ENCODE results near the gene LAMTOR2. TPM values are rescaled to one million over a fixed set of nuclear protein-coding genes. Genes with fewer than 3 reads are reported as not detected.

LAMTOR2 gene
- total RNA-seq, 1 donor, result 36.6 TPM

DNA sequence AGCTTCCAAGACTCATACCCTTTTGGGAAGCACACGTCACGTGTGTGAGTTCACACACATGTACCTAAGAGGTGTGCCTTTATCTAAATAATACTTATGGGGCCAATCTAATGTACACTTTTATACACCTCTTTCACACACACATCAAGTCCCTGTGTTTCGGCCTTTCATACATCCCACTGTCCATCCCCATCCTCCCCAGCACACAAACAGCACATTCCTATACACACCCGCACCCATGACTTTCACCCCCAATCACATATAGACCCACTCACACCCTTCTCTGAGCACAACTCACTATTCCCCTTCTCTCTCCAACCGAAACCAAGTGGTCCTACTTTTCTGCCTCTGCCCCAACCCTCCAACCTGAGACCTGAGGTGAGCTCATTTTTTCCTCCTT is 24.1 kb downstream of the LAMTOR2 start:
- Histone ChIP-seq H4K20me1 (ENCODE audit: insufficient read depth, low read length) (no peaks in the 10 kb centered on the region), H3K27me3 (ENCODE audit: insufficient read depth, low read length) (peaks cover 4% of the 10 kb centered on the region), H3K4me2 (ENCODE audit: insufficient read depth, low read length) (no peak overlapping the region), H3K4me1 (ENCODE audit: insufficient read depth, low read length) (peaks cover 10% of the 10 kb centered on the region), H3K9me3 (ENCODE audit: low read depth, low read length) (no peaks in the 10 kb centered on the region), H3K36me3 (ENCODE audit: insufficient read depth, low read length) (no peaks in the 10 kb centered on the region), H3K4me3 (ENCODE audit: insufficient read depth, low read length) (no peak overlapping the region), H2AFZ (ENCODE audit: low read length) (no peak overlapping the region), H3K79me2 (ENCODE audit: insufficient read depth, low read length) (no peaks in the 10 kb centered on the region), H3K27ac (ENCODE audit: low read depth, low read length) (no peak overlapping the region)
- peak; percentile 62 for DNase-seq (ENCODE audit: insufficient read length, low spot score, missing footprints)
- TF ChIP-seq, protein P1, sequence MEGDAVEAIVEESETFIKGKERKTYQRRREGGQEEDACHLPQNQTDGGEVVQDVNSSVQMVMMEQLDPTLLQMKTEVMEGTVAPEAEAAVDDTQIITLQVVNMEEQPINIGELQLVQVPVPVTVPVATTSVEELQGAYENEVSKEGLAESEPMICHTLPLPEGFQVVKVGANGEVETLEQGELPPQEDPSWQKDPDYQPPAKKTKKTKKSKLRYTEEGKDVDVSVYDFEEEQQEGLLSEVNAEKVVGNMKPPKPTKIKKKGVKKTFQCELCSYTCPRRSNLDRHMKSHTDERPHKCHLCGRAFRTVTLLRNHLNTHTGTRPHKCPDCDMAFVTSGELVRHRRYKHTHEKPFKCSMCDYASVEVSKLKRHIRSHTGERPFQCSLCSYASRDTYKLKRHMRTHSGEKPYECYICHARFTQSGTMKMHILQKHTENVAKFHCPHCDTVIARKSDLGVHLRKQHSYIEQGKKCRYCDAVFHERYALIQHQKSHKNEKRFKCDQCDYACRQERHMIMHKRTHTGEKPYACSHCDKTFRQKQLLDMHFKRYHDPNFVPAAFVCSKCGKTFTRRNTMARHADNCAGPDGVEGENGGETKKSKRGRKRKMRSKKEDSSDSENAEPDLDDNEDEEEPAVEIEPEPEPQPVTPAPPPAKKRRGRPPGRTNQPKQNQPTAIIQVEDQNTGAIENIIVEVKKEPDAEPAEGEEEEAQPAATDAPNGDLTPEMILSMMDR (IDR thresholded peaks at IDR 0.05; ENCODE audit: extremely low read depth, low read depth, low read length), result no peak

DNA sequence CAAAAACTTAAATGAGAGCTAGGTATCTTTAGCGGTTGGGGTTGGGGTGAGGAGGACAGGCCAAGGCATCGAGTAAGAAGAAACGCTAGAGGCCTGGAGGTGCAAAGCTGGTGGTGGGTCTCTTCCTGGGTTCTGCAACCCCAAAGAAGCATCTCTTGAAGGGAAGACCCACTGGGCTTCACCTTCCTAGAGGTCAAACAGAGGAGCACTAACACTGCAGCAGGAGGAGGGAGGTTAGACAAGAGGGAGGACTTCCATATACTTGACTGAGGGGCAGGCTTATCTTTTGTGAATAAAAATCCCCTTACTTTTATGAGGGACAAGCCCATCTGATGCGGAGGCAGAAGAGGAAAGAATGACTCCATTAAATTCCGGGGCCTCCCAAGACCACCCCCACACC is 25.2 kb downstream of the LAMTOR2 start:
- Histone ChIP-seq H3K27ac (ENCODE audit: low read depth, low read length) (no peak overlapping the region), H2AFZ (ENCODE audit: low read length) (no peak overlapping the region), H3K9me3 (ENCODE audit: low read depth, low read length) (no peaks in the 10 kb centered on the region), H3K27me3 (ENCODE audit: insufficient read depth, low read length) (peaks cover 4% of the 10 kb centered on the region), H3K79me2 (ENCODE audit: insufficient read depth, low read length) (no peaks in the 10 kb centered on the region), H3K4me1 (ENCODE audit: insufficient read depth, low read length) (peaks cover 14% of the 10 kb centered on the region), H3K36me3 (ENCODE audit: insufficient read depth, low read length) (no peaks in the 10 kb centered on the region), H3K4me2 (ENCODE audit: insufficient read depth, low read length) (no peak overlapping the region), H4K20me1 (ENCODE audit: insufficient read depth, low read length) (no peaks in the 10 kb centered on the region), H3K4me3 (ENCODE audit: insufficient read depth, low read length) (no peak overlapping the region)
- TF ChIP-seq, protein P1 (IDR thresholded peaks at IDR 0.05; ENCODE audit: extremely low read depth, low read depth, low read length), result no peak
- DNase-seq (ENCODE audit: insufficient read length, low spot score, missing footprints), result peak; percentile 50

DNA sequence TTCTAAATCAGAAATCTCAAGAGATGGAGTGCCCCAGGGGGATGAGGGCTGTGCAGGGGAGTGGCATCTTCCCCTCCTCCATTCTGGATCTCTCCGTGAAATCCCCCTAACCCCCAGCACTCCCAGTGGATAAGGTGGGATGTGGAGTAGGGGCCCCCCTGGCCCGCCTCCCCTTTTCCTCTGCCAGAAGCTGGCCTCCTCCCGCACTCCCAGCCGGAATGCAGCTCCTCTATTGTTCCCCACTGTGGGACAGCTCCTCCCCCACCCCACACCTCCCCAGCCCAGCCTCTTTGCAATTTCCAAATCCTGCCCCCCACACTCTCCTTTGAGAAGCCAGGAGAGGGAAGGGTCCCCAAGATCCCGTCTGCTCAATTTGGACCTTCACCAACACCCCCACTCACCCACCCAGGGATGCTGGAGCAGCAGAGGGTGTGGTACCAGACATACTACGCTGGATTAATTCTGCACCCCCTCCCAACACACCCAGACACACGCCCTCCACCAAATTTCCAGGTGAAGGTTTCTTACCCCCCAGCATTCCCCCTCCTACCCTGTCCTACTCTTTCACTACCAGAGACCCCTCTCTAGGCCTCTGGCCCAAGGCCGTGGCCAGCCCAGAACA is 25.8 kb downstream of the LAMTOR2 start:
- Histone ChIP-seq H4K20me1 (ENCODE audit: insufficient read depth, low read length) (no peaks in the 10 kb centered on the region), H2AFZ (ENCODE audit: low read length) (no peak overlapping the region), H3K27ac (ENCODE audit: low read depth, low read length) (no peak overlapping the region), H3K9me3 (ENCODE audit: low read depth, low read length) (no peaks in the 10 kb centered on the region), H3K79me2 (ENCODE audit: insufficient read depth, low read length) (no peaks in the 10 kb centered on the region), H3K36me3 (ENCODE audit: insufficient read depth, low read length) (no peaks in the 10 kb centered on the region), H3K27me3 (ENCODE audit: insufficient read depth, low read length) (peaks cover 4% of the 10 kb centered on the region), H3K4me3 (ENCODE audit: insufficient read depth, low read length) (peak overlapping the region; percentile 88), H3K4me2 (ENCODE audit: insufficient read depth, low read length) (peak overlapping the region; percentile 89), H3K4me1 (ENCODE audit: insufficient read depth, low read length) (peaks cover 14% of the 10 kb centered on the region)
- DNase-seq (ENCODE audit: insufficient read length, low spot score, missing footprints), result peak; percentile 81
- TF ChIP-seq, protein P1 (IDR thresholded peaks at IDR 0.05; ENCODE audit: extremely low read depth, low read depth, low read length), result no peak

DNA sequence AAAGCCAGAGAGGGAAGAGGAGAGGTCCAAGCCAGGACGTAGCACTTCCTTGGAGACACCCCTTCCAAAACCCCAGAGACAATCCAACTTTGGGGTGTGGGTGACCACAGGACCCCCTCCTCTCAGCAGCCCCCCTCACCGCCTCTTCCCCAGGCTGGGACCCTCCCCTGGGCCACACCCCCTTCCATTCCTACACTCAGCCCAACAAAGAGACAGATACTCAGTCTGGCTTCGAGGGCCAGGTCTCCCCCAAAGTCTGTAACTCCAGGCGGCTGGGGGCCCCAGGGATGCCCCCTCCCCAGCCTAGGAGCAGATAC is 26.2 kb downstream of the LAMTOR2 start:
- H2AFZ ChIP-seq (ENCODE audit: low read length), result no peak overlapping the region
- no peak overlapping the region for H3K27ac ChIP-seq (ENCODE audit: low read depth, low read length)
- H3K4me3 ChIP-seq (ENCODE audit: insufficient read depth, low read length), result peak overlapping the region; percentile 88
- H4K20me1 ChIP-seq (ENCODE audit: insufficient read depth, low read length), result no peaks in the 10 kb centered on the region
- DNase-seq (ENCODE audit: insufficient read length, low spot score, missing footprints), result peak; percentile 77
- peaks cover 14% of the 10 kb centered on the region for H3K4me1 ChIP-seq (ENCODE audit: insufficient read depth, low read length)
- peak overlapping the region; percentile 89 for H3K4me2 ChIP-seq (ENCODE audit: insufficient read depth, low read length)
- H3K79me2 ChIP-seq (ENCODE audit: insufficient read depth, low read length), result no peaks in the 10 kb centered on the region
- no peaks in the 10 kb centered on the region for H3K9me3 ChIP-seq (ENCODE audit: low read depth, low read length)
- TF ChIP-seq, protein P1 (IDR thresholded peaks at IDR 0.05; ENCODE audit: extremely low read depth, low read depth, low read length), result no peak
- H3K27me3 ChIP-seq (ENCODE audit: insufficient read depth, low read length), result peaks cover 4% of the 10 kb centered on the region
- H3K36me3 ChIP-seq (ENCODE audit: insufficient read depth, low read length), result no peaks in the 10 kb centered on the region
